Measurements from ENCODE around the gene MYO9B.

MYO9B gene

GRCh38 chr19:17061691-17062090, 13.9 kb upstream of the MYO9B start:
- Histone ChIP-seq H3K4me3 (no peak overlapping the region), H3K27ac (no peak overlapping the region)
- DNase-seq (ENCODE audit: low spot score): no peak
- TF ChIP-seq CTCF (IDR thresholded peaks at IDR 0.05): no peak

GRCh38 chr19:17063428-17063827, 12.1 kb upstream of the MYO9B start:
- TF ChIP-seq CTCF (IDR thresholded peaks at IDR 0.05): no peak
- no peak overlapping the region for H3K4me3 ChIP-seq
- DNase-seq (ENCODE audit: low spot score): no peak
- no peak overlapping the region for H3K27ac ChIP-seq

- H3K4me3 ChIP-seq: no peak overlapping the region
- TF ChIP-seq CTCF (IDR thresholded peaks at IDR 0.05): no peak
- DNase-seq (ENCODE audit: low spot score): no peak
- no peak overlapping the region for H3K27ac ChIP-seq
Observed at GRCh38 chr19:17069193-17069592, 6.4 kb upstream of the MYO9B start.

- H3K27ac ChIP-seq: no peak overlapping the region
- DNase-seq (ENCODE audit: low spot score): no peak
- no peak overlapping the region for H3K4me3 ChIP-seq
- no peak for TF ChIP-seq CTCF (IDR thresholded peaks at IDR 0.05)
Observed at GRCh38 chr19:17070421-17070820, 5.2 kb upstream of the MYO9B start.

- Histone ChIP-seq H3K27ac (no peak overlapping the region), H3K4me3 (no peak overlapping the region)
- no peak for DNase-seq (ENCODE audit: low spot score)
- TF ChIP-seq CTCF (IDR thresholded peaks at IDR 0.05): no peak
Observed at GRCh38 chr19:17070912-17071311, 4.7 kb upstream of the MYO9B start.

GRCh38 chr19:17073869-17074633, 1.5 kb upstream of the MYO9B start:
- Histone ChIP-seq H3K27ac (peak overlapping the region in 1 of 2 donors; percentile 98), H3K4me3 (peak overlapping the region; percentile 97)
- TF ChIP-seq CTCF (IDR thresholded peaks at IDR 0.05): no peak
- no peak for DNase-seq (ENCODE audit: low spot score)

GRCh38 chr19:17074634-17075034, 943 bp upstream of the MYO9B start:
- H3K27ac ChIP-seq: peak overlapping the region; percentile 84 to 98
- no peak for TF ChIP-seq CTCF (IDR thresholded peaks at IDR 0.05)
- H3K4me3 ChIP-seq: peak overlapping the region; percentile 97
- no peak for DNase-seq (ENCODE audit: low spot score)

Data from coronary artery (tissue), 2 donors.